Measurements from ENCODE around the gene IRS1. TPM values are rescaled to one million over a fixed set of nuclear protein-coding genes. Genes with fewer than 3 reads are reported as not detected.
A peak's percentile ranks its signal among the peaks of the same experiment; 100 is the strongest.

Gene IRS1
- total and polyA plus RNA-seq, 2 donors, result 26.8 to 28.5 TPM

DNA sequence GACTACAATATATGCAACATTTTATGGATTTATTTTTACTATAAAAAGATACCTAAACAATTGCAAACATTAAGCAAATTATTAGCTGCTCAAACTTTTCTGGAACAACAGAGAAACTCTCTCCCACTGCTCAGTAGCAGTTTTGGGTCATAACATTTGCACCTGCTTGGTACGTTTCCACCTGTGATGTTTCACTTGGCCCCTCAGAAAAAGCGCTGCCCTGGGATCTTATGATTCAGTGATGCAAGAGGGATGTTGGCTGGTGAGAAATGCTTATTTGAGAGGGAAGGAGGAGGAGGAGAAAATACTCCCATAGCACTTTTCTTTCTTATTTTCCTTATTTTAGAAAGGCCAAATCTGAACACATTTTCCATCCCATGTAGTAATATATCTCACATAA is 9.2 kb downstream of the IRS1 start:
- H3K4me3 ChIP-seq (ENCODE audit: low read depth, low read length), result no peak overlapping the region
- DNase-seq (ENCODE audit: extremely low spot score), result no peak
- H3K27ac ChIP-seq (ENCODE audit: low read depth), result no peak overlapping the region
- 81% methylated on average over 2 of the region's 2 CpGs for WGBS
- no peaks in the 10 kb centered on the region for H3K4me1 ChIP-seq (ENCODE audit: insufficient read depth)
- no peaks in the 10 kb centered on the region for H3K36me3 ChIP-seq (ENCODE audit: insufficient read depth)

DNA sequence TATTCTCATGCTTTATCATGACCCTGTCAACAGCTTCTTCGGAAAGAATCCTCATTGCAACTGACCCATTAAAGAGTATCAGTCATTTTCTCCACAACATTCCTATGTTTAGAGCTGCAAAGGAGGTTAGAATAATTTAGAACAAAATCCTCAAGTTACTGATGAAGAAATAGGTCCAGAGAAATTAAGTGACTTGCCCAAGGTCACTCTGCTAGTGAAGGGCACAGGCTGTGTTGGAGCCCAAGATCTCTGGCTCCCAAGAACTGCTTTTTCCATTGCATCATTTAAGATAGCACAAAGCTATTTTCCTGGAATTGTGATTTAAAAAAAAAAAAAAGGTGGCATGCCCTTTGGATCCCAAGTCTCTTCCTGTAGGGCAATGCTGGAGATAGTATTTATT is 9.6 kb downstream of the IRS1 start:
- Histone ChIP-seq H3K4me1 (ENCODE audit: insufficient read depth) (no peaks in the 10 kb centered on the region), H3K36me3 (ENCODE audit: insufficient read depth) (no peaks in the 10 kb centered on the region), H3K27ac (ENCODE audit: low read depth) (no peak overlapping the region), H3K4me3 (ENCODE audit: low read depth, low read length) (no peak overlapping the region)
- WGBS, result 58% methylated on average over 1 of the region's 1 CpG
- DNase-seq (ENCODE audit: extremely low spot score), result no peak

DNA sequence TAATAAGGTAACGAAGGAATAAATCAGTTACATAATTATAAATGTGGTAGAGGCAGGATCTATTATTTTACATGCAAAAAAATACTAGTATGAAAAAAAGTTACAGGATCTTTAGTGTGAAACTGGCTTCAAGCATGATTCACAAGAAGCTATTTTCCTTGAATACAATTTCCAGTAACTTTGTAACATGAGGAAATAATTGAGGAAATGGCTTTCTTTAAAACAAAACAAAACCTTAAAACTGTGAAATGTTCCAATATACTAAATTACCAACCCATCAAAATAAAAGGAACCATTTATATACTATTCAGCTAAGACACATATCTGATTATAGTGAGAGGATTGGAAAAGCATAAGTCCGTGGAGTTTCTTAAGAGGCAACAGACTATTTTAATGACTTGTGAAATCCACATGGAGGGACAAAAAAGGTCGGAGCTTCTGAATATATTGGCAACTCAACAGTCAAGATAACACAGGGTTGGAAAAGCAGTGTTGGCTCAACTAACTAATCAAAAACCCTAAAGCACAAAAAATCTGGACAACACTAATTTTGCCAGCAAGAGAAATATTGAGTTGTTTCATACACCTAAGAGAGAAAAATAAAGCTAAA is 10.6 kb downstream of the IRS1 start:
- no peaks in the 10 kb centered on the region for H3K4me1 ChIP-seq (ENCODE audit: insufficient read depth)
- no peaks in the 10 kb centered on the region for H3K36me3 ChIP-seq (ENCODE audit: insufficient read depth)
- no peak overlapping the region for H3K27ac ChIP-seq (ENCODE audit: low read depth)
- no peak for DNase-seq (ENCODE audit: extremely low spot score)
- 33% methylated on average over 3 of the region's 3 CpGs for WGBS
- H3K4me3 ChIP-seq (ENCODE audit: low read depth, low read length), result no peak overlapping the region

DNA sequence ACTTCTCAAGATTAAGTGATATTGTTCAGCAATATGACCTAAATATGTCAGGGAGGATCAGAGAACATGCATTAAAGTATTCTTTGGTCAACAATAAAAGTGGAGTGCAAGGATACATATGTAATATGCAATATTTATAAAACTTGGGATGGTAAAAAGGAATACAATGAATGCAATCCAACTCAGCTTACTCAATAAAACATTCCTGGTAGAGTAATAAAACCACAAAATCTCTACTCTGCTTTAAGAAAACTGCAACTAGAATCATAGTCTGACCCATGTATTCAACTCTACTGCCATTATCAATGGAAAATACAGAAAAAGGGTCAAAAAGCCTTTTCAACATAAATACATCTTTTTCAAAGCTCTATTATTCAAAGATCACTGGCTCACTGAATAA is 11.6 kb downstream of the IRS1 start:
- Histone ChIP-seq H3K4me1 (ENCODE audit: insufficient read depth) (no peaks in the 10 kb centered on the region), H3K36me3 (ENCODE audit: insufficient read depth) (peaks cover 1% of the 10 kb centered on the region), H3K27ac (ENCODE audit: low read depth) (no peak overlapping the region), H3K4me3 (ENCODE audit: low read depth, low read length) (no peak overlapping the region)
- DNase-seq (ENCODE audit: extremely low spot score), result no peak

DNA sequence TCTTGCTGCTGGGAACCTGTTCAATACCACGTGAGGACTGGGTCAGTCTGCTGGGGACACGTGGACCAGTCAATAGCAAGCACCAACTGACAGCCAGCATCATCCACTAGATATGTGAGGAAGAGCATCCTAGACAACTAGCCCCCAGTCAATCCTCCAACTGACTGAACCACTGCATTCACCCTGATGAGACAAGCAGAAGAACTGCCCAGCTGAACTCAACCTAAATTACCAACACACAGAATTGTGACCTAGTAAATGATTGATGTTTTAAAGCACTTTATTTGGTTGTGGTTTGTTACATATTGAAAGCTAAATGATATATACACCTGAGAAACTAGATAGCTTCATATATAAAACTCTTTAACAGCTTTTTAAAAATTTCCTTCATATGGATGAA is 15.7 kb downstream of the IRS1 start:
- DNase-seq (ENCODE audit: extremely low spot score), result no peak
- Histone ChIP-seq H3K4me1 (ENCODE audit: insufficient read depth) (no peaks in the 10 kb centered on the region), H3K36me3 (ENCODE audit: insufficient read depth) (peaks cover 1% of the 10 kb centered on the region), H3K4me3 (ENCODE audit: low read depth, low read length) (no peak overlapping the region), H3K27ac (ENCODE audit: low read depth) (no peak overlapping the region)
- 97% methylated on average over 2 of the region's 2 CpGs for WGBS

DNA sequence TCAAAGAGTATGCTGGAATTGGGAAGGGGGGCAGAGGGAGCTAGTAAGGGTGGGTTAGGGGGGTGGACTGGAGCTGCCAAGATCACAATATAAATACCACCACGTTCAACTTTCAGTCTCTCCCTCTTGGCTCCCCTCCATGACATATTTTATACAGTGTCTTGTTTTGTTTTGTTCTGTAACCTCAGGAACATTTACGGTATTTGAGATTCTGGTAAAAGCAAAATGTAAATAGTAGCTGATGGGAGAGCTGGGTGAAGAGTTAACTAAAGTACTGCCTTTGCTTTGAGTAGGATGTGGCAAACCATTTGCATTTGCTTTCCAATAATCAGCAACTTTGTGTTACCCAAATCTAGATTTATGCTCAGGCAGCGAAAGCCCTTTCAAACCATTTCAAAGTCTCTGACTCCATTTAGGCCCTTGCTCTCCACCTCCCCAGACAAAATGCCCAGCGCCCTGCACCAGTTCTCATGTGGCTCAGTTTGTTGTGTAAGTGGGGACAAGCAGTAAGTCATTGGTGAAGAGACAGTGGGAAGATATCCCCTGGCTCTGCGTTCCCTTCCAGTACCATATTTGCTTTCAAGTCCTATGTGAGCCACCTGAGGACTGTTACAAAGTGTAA is 17.4 kb downstream of the IRS1 start:
- Histone ChIP-seq H3K27ac (ENCODE audit: low read depth) (no peak overlapping the region), H3K36me3 (ENCODE audit: insufficient read depth) (peaks cover 1% of the 10 kb centered on the region), H3K4me1 (ENCODE audit: insufficient read depth) (no peaks in the 10 kb centered on the region), H3K4me3 (ENCODE audit: low read depth, low read length) (no peak overlapping the region)
- WGBS, result 39% methylated on average over 5 of the region's 5 CpGs
- peak; percentile 87 for DNase-seq (ENCODE audit: extremely low spot score)

DNA sequence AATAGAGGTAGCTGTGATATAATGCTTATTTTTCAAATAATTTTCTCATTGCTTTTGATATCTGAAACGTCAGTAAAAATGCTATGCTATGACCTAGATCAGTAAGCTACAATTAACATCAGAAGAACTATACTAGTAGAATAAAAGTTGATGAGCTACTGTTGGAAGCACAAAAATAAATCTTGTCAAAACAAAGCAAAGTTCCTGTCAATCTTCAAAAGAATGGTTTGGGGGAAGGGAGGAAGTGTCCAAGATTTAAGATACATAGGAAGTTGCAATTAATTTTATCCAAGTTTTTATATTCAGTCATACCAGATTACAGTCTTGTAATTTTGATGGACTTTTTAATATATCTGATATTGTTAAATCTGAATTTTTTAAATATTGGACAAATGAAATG is 19.2 kb downstream of the IRS1 start:
- WGBS, result 90% methylated on average over 1 of the region's 1 CpG
- DNase-seq (ENCODE audit: extremely low spot score), result no peak
- H3K27ac ChIP-seq (ENCODE audit: low read depth), result no peak overlapping the region

DNA sequence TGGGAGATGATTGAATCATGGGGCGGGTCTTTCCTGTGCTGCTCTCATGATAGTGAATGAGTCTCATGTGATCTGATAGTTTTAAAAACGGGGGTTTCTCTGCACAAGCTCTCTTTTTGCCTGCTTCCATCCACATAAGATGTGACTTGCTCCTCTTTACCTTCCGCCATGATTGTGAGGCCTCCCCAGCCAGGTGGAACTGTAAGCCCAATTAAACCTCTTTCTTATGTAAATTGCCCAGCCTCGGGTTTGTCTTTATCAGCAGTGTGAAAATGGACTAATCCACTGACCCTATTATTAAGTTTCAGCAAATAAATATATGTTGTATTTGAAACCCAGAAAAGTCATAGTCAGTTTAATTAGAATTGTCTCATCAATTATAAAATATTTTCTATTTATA is 22.0 kb downstream of the IRS1 start:
- Histone ChIP-seq H3K27ac (ENCODE audit: low read depth) (no peak overlapping the region), H3K36me3 (ENCODE audit: insufficient read depth) (no peaks in the 10 kb centered on the region), H3K4me3 (ENCODE audit: low read depth, low read length) (no peak overlapping the region), H3K4me1 (ENCODE audit: insufficient read depth) (peaks cover 1% of the 10 kb centered on the region)
- 80% methylated on average over 4 of the region's 4 CpGs for WGBS
- no peak for DNase-seq (ENCODE audit: extremely low spot score)

More for the DNA sequence above, 19.2 kb downstream of the IRS1 start:
- Histone ChIP-seq H3K36me3 (ENCODE audit: insufficient read depth) (peaks cover 1% of the 10 kb centered on the region), H3K4me1 (ENCODE audit: insufficient read depth) (no peaks in the 10 kb centered on the region), H3K4me3 (ENCODE audit: low read depth, low read length) (no peak overlapping the region)

DNA sequence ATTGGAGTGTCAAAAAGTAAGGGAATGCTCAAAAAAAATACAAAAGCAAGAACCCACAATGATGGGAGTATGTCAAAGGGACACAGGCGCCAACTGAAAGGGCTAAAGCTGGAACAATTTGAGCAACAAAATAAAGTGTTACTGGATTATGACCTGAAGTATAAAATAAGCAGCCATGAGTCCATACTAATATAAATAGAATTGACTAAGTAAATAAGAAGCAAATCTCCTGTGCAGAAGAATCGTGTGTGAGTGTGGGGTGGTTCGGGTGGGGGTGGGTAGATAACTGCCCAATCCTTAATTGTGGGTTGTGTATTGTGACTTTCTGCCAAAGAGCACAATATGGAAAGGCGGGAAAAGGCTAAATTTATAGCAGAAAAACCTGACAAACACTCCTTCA is 23.5 kb downstream of the IRS1 start:
- peaks cover 1% of the 10 kb centered on the region for H3K4me1 ChIP-seq (ENCODE audit: insufficient read depth)
- no peak overlapping the region for H3K27ac ChIP-seq (ENCODE audit: low read depth)
- 91% methylated on average over 4 of the region's 4 CpGs for WGBS
- no peaks in the 10 kb centered on the region for H3K36me3 ChIP-seq (ENCODE audit: insufficient read depth)
- H3K4me3 ChIP-seq (ENCODE audit: low read depth, low read length), result no peak overlapping the region
- DNase-seq (ENCODE audit: extremely low spot score), result no peak

DNA sequence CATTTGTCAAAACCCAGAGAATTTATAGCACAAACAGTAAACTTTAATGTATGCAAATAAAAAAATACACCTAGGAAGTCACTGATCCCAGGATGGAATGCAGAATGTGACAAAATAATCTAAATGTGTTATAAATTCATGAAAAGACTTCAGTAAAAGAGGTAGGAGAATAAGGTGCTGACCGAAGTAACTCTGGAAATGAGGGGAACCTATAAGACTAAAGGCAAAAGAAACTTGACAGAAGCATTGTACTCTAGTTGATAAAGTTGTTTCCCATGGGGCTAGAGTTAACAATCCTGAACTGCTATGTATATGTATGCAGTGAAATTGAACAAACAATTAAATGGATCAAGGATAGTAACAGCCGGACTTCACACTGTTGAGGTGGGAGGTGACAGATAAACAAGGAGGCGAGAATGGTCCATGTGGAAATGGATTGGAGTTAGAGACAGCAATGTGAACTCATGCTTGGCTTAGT is 24.5 kb downstream of the IRS1 start:
- over 99% methylated on average over 3 of the region's 3 CpGs for WGBS
- Histone ChIP-seq H3K27ac (ENCODE audit: low read depth) (no peak overlapping the region), H3K36me3 (ENCODE audit: insufficient read depth) (no peaks in the 10 kb centered on the region), H3K4me1 (ENCODE audit: insufficient read depth) (peaks cover 1% of the 10 kb centered on the region), H3K4me3 (ENCODE audit: low read depth, low read length) (no peak overlapping the region)
- no peak for DNase-seq (ENCODE audit: extremely low spot score)

DNA sequence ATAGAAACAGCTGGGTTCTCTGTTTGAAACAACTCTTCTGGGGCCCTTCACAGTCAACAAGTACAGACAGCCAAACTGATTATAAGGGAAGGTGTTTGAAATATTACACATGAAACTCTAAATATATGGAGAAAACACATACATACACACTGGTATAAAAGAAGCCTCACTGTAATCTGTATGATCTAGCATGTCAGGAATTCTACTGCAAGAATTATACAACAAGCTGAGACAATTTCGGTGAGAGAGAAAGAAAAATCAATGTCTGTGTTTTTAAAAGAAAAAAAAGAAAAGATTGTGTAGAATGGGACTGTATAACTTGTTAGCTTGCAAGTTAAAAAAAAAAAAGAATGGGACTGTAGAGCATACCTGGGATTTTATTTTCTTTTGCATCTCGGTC is 26.3 kb downstream of the IRS1 start:
- no peaks in the 10 kb centered on the region for H3K36me3 ChIP-seq (ENCODE audit: insufficient read depth)
- no peak overlapping the region for H3K4me3 ChIP-seq (ENCODE audit: low read depth, low read length)
- WGBS, result 27% methylated on average over 2 of the region's 2 CpGs
- DNase-seq (ENCODE audit: extremely low spot score), result no peak
- no peak overlapping the region for H3K27ac ChIP-seq (ENCODE audit: low read depth)
- peaks cover 1% of the 10 kb centered on the region for H3K4me1 ChIP-seq (ENCODE audit: insufficient read depth)

DNA sequence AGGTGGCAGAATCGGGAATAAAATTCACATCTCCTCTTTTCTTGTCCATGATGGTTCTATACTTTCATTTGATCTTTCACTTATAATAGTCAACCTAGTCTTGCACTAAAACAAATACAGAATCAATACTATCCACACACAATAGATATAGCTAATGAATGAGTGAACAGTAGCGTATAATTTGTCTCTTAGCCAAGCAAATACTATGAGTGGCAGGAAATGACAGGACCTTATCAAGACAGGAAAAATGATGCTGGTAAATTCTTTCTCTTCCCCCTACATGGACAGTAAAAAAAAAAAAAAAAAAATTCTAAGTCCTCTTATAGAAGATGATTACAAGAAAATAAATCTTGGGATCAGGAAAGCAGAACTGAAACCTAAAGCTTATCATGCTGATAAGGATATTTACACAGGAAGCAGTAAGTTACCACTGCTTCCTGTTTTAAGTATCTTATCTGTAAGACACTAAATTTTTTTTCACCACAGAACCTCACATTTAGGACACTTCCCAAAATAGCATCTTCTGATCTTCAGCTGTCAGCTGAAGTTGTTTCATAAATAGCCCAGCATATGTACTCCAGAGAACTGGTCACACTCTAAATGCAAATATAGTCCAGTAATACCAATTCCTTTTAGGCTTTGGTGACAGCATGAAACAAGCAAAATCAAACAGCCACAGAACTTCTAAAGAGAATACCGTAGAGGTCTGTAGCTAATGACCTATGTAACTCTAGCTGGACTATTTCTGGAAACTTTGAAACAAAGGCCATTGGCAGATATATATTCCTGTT is 27.0 kb downstream of the IRS1 start:
- H3K27ac ChIP-seq (ENCODE audit: low read depth), result peak overlapping the region; percentile 10
- WGBS, result 26% methylated on average over 3 of the region's 3 CpGs
- H3K4me3 ChIP-seq (ENCODE audit: low read depth, low read length), result no peak overlapping the region
- peaks cover 1% of the 10 kb centered on the region for H3K4me1 ChIP-seq (ENCODE audit: insufficient read depth)
- no peak for DNase-seq (ENCODE audit: extremely low spot score)
- H3K36me3 ChIP-seq (ENCODE audit: insufficient read depth), result no peaks in the 10 kb centered on the region

DNA sequence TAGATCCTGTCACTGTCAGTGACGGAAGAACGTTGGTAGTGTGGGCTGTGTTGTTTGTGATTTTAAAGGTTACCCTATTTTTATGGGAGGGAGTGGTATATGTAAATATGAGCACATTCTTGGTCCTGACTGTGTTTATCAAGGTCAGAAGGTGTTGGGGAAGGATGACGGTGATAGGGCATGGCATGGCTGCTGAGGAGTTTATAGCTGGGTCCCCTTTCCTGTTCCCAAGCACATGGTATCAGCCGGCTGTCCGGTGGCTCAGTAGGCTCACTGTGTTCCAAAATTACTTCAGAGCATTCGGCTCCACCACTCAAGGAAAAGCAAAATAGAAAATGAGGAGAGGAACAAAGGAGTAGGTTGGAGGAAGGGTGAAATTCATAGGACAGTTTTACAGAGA is 28.6 kb downstream of the IRS1 start:
- DNase-seq (ENCODE audit: extremely low spot score), result no peak
- H3K36me3 ChIP-seq (ENCODE audit: insufficient read depth), result no peaks in the 10 kb centered on the region
- H3K4me1 ChIP-seq (ENCODE audit: insufficient read depth), result peaks cover 1% of the 10 kb centered on the region
- no peak overlapping the region for H3K27ac ChIP-seq (ENCODE audit: low read depth)
- no peak overlapping the region for H3K4me3 ChIP-seq (ENCODE audit: low read depth, low read length)
- 34% methylated on average over 6 of the region's 6 CpGs for WGBS

Data from urinary bladder (tissue), 4 donors.